GM23248 (cell line): ENCODE measurements around the gene KDM8. TPM values are rescaled to one million over a fixed set of nuclear protein-coding genes. Genes with fewer than 3 reads are reported as not detected.
A peak's percentile ranks its signal among the peaks of the same experiment; 100 is the strongest.
"Not testable (repeated sequence)": the region's sequence is repeated elsewhere in the genome, so short reads cannot be mapped to it uniquely, and the experiment has no call there.

Source experiments
- DNase-seq: peaks from one replicate; pipeline ENCODE4 v3.0.0-alpha.2; 2015
- H2AFZ ChIP-seq: fragments of 200-600 bp; sonication (generic); 2 replicates; pipeline ENCODE4 v1.6.1; 2016; ENCODE audit warnings: antibody characterized with exemption
- H3F3A ChIP-seq: fragments of 200-600 bp; sonication (generic); 2 replicates; pipeline ENCODE4 v1.6.1; 2016; ENCODE audit warnings: mild to moderate bottlenecking, antibody characterized with exemption, mixed run types; ENCODE audit not compliant: insufficient read depth
- H3K27ac ChIP-seq: fragments of 200-600 bp; sonication (generic); 2 replicates; pipeline ENCODE4 v1.5.1; 2016; ENCODE audit warnings: mild to moderate bottlenecking
- H3K27me3 ChIP-seq: fragments of 200-600 bp; sonication (generic); replicated peaks from 2 replicates; pipeline ENCODE4 v1.6.1; 2016; ENCODE audit warnings: mild to moderate bottlenecking; ENCODE audit not compliant: insufficient read depth
- H3K36me3 ChIP-seq: fragments of 200-600 bp; sonication (generic); 2 replicates; pipeline ENCODE4 v1.6.1; 2016; ENCODE audit warnings: low read depth, mild to moderate bottlenecking
- H3K4me1 ChIP-seq: fragments of 200-600 bp; sonication (generic); 2 replicates; pipeline ENCODE4 v1.6.1; 2016; ENCODE audit warnings: mild to moderate bottlenecking; ENCODE audit not compliant: insufficient read depth
- H3K4me2 ChIP-seq: fragments of 200-600 bp; sonication (generic); one replicate; pipeline ENCODE4 v1.6.1; 2016; ENCODE audit warnings: mild to moderate bottlenecking; ENCODE audit not compliant: unreplicated experiment
- H3K4me3 ChIP-seq: fragments of 200-600 bp; sonication (generic); 2 replicates; pipeline ENCODE4 v1.5.1; 2016; ENCODE audit warnings: mild to moderate bottlenecking
- H3K79me2 ChIP-seq: fragments of 200-600 bp; sonication (generic); 2 replicates; pipeline ENCODE4 v1.6.1; 2016; ENCODE audit warnings: mild to moderate bottlenecking; ENCODE audit not compliant: insufficient read depth
- H3K9ac ChIP-seq: fragments of 200-600 bp; sonication (generic); 2 replicates; pipeline ENCODE4 v1.6.1; 2016; ENCODE audit warnings: mild to moderate bottlenecking
- H3K9me2 ChIP-seq: fragments of 200-600 bp; sonication (generic); 2 replicates; pipeline ENCODE4 v1.6.1; 2016; ENCODE audit warnings: mixed run types, mild to moderate bottlenecking, moderate library complexity; ENCODE audit not compliant: insufficient read depth
- H3K9me3 ChIP-seq: fragments of 200-600 bp; sonication (generic); one replicate; pipeline ENCODE4 v1.6.1; 2017; ENCODE audit warnings: low read depth
- H4K20me1 ChIP-seq: fragments of 200-600 bp; sonication (generic); 2 replicates; pipeline ENCODE4 v1.6.0; 2016; ENCODE audit not compliant: insufficient read depth
- EZH2 ChIP-seq: fragments of 200-600 bp; sonication (generic); IDR thresholded peaks from 2 replicates; pipeline ENCODE4 v1.6.1; 2018; ENCODE audit warnings: antibody characterized with exemption, mild to moderate bottlenecking; ENCODE audit not compliant: insufficient read depth, poor library complexity, severe bottlenecking
- EZH2phosphoT487 ChIP-seq: fragments of 200-600 bp; sonication (generic); IDR thresholded peaks from 2 replicates; pipeline ENCODE4 v1.6.1; 2018; ENCODE audit warnings: antibody characterized with exemption, moderate library complexity, mild to moderate bottlenecking, low read depth; ENCODE audit not compliant: insufficient read depth
- WGBS, 2 experiments: methylation state at CpG; one replicate each; pipeline ENCODE4 v1.1.6; 2015 to 2017; ENCODE audit warnings: low lambda C conversion rate in 2 of 2, low coverage in 1 of 2; ENCODE audit errors: missing lambda C conversion rate in 2 of 2; 5-methylcytosine and 5-hydroxymethylcytosine counted together
- in situ Hi-C: fragments of 300-500 bp; cut with MboI; formaldehyde crosslinking; loops from 2 replicates; pipeline ENCODE4 v1.15.0; 2020
- polyA plus RNA-seq: library from polyadenylated mRNA; unstranded; fragments of >200 nt; fragmentation: Nextera tagmentation; extraction: Ambion mirVana; gene quantifications from 2 replicates; pipeline ENCODE4 v1.2.1, GENCODE V29; 2016
- total RNA-seq: library from RNA; depleted of rRNA; stranded (reverse); fragments of >200 nt; shearing (Covaris generic); gene quantifications from 2 replicates; pipeline ENCODE4 v1.2.3, GENCODE V29; 2014

Gene KDM8
- total and polyA plus RNA-seq, 2 experiments from 2014 or later = 2.5 to 3.5 TPM

DNA sequence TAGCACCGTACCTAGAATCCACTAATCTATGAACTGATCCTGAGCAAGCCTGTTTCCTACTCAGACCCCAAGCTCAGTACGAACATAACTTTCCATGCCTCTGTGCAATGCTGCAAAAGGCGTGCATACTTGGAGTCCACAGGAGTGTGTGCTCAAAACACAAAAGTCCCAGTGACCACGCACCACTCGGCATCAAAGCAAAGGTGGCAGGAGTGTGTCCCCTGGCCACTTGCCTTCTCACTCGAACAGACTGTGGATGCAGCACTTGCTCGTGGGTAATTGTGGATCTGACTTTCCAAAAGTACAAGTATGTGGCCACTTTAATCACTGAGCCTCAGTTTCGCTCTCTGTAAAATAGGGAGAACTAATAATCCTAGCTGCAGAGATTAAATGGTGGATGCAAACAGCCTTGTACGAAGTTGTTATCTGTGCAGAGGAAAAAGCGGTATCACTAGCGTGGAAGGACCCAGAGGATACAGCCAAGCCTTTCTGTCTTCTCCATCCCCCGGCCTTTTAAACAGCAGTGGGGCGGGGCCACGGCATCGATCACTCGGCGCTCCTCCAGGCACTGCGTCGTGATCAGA, 311 bp upstream of the KDM8 start:
- H3K9me3 ChIP-seq = no peaks in the 10 kb centered on the region
- 21 to 22% methylated on average over 19 of the region's 19 CpGs for WGBS, 2 experiments
- in situ Hi-C loops = no loop called here
- peak; percentile 96 for DNase-seq
- no peaks in the 10 kb centered on the region for H3K27me3 ChIP-seq
- peak overlapping the region; percentile 79 for H3K4me3 ChIP-seq
- H3K79me2 ChIP-seq = peaks cover 17% of the 10 kb centered on the region
- peak overlapping the region; percentile 95 for H3K9ac ChIP-seq
- peaks cover 7% of the 10 kb centered on the region; the same call in 1 of the 2 replicates for H3K4me1 ChIP-seq
- H3K27ac ChIP-seq = peak overlapping the region; percentile 92
- peak overlapping the region; percentile 95 for H3K4me2 ChIP-seq
- H4K20me1 ChIP-seq = no peaks in the 10 kb centered on the region
- H2AFZ ChIP-seq = peak overlapping the region; percentile 81
- no peaks in the 10 kb centered on the region for H3K36me3 ChIP-seq
- no peaks in the 10 kb centered on the region for H3F3A ChIP-seq
- TF ChIP-seq EZH2 = no peak
- TF ChIP-seq EZH2phosphoT487 = no peak
- H3K9me2 ChIP-seq = no peaks in the 10 kb centered on the region

DNA sequence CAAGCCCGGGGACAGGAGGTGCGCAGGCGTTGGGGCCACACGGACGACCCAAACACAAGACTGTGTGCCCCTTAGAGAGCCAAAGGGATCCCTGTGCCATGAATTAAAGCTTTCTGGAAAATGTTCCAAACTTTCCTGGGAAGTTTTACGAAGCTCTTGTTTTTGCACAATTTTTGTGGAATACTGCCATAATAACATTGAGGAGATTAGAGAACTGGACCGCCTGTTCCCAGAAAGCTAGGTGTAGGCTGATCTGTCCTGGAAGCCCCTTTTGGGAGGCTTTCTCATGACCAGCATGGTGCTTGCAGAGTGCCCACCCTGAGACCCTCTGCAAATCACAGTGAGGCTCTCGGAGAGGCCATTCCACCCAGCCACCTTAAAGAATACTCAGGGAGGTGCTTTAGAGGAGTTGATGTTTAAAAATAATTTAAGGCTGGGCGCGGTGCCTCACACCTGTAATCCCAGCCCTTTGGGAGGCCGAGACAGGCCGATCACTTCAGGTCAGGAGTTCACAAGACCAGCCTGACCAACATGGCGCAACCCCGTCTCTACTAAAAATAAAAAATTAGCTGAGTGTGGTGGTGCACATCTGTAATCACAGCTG, 1.1 kb downstream of the KDM8 start:
- Histone ChIP-seq H4K20me1 (no peaks in the 10 kb centered on the region), H2AFZ (peak overlapping the region; percentile 84), H3K4me1 (peaks cover 7% of the 10 kb centered on the region; the same call in 1 of the 2 replicates), H3F3A (no peaks in the 10 kb centered on the region), H3K4me3 (peak overlapping the region; percentile 79), H3K79me2 (peaks cover 17% of the 10 kb centered on the region), H3K9me3 (no peaks in the 10 kb centered on the region), H3K9ac (peak overlapping the region; percentile 95), H3K9me2 (no peaks in the 10 kb centered on the region), H3K27me3 (no peaks in the 10 kb centered on the region), H3K27ac (peak overlapping the region; percentile 92), H3K36me3 (no peaks in the 10 kb centered on the region), H3K4me2 (peak overlapping the region; percentile 79)
- TF ChIP-seq EZH2 (no peak), EZH2phosphoT487 (no peak)
- WGBS, 2 experiments = 49 to 50% methylated on average over 14 of the region's 14 CpGs
- DNase-seq = no peak
- in situ Hi-C loops = no loop called here

DNA sequence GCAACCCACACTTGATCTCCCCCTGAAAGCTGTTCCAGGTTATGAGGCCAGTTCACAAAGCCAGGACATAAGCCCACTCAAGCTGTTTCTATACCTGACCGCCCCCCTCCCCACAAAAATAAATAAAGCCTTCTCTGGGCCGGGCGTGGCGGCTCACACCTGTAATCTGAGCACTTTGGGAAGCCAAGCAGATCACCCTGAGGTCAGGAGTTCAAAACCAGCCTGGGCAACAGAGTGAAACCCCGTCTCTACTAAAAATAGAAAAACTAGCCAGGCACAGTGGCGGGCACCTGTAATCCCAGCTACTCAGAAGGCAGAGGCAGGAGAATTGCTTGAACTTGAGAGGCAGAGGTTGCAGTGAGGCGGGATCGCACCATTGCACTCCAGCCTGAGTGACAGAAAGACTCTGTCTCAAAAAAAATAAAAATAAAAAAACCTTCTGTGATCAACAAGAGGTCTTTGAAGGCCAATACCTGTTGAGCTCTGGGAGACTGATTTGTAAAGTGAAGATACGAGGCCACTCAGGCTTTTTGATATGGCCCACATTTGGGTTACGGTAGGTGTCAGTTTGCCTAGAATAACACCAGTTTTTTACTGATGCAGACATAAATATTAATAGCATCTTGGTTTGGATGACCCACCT, 2.2 kb downstream of the KDM8 start:
- no peak overlapping the region for H2AFZ ChIP-seq
- no peaks in the 10 kb centered on the region for H3F3A ChIP-seq
- DNase-seq = no peak
- no peaks in the 10 kb centered on the region for H4K20me1 ChIP-seq
- H3K27ac ChIP-seq = no peak overlapping the region
- peaks cover 7% of the 10 kb centered on the region; the same call in 1 of the 2 replicates for H3K4me1 ChIP-seq
- H3K27me3 ChIP-seq = no peaks in the 10 kb centered on the region
- WGBS, 2 experiments = 93 to 95% methylated on average over 10 of the region's 10 CpGs
- no peak overlapping the region for H3K9ac ChIP-seq
- no peak overlapping the region for H3K4me2 ChIP-seq
- no peaks in the 10 kb centered on the region for H3K36me3 ChIP-seq
- peaks cover 17% of the 10 kb centered on the region for H3K79me2 ChIP-seq
- H3K9me3 ChIP-seq = no peaks in the 10 kb centered on the region
- no peak overlapping the region for H3K4me3 ChIP-seq
- H3K9me2 ChIP-seq = no peaks in the 10 kb centered on the region
- in situ Hi-C loops = no loop called here
- TF ChIP-seq EZH2phosphoT487 (no peak), EZH2 (no peak)

DNA sequence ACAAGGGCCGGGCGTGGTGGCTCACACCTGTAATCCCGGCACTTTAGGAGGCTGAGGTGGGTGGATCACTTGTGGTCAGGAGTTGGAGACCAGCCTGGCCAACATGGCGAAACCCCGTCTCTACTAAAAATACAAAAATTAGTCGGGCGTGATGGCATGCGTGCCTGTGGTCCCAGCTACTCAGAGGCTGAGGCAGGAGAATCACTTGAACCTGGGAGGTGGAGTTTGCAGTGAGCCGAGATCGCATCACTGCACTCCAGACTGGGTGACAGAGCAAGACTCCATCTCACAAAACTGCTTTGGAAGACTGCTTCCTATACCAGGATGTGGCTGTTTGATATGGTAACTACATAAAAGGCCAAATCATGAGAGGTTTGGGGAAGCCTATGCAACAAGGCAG, 3.8 kb downstream of the KDM8 start:
- H3K36me3 ChIP-seq, H3K9me3 ChIP-seq, H3K27me3 ChIP-seq, H3K4me1 ChIP-seq, H3K9me2 ChIP-seq, H3K27ac ChIP-seq, DNase-seq, H2AFZ ChIP-seq, H3F3A ChIP-seq, H3K9ac ChIP-seq, H4K20me1 ChIP-seq, H3K4me3 ChIP-seq, H3K4me2 ChIP-seq, in situ Hi-C loops: not testable (repeated sequence)
- peaks cover 17% of the 10 kb centered on the region for H3K79me2 ChIP-seq
- 98 to 99% methylated on average over 10 of the region's 10 CpGs for WGBS, 2 experiments
